Stimulated activated CD8-positive, alpha-beta memory T cell treated with anti-CD3 and anti-CD28 coated beads, Interleukin-2, amount 100 ng/mL, for 48 hours (primary cell): Measurements from ENCODE around the gene METAP1D.

Source experiments
- DNase-seq, 2 donors: peaks; one replicate each; pipeline ENCODE4 v3.0.0-alpha.2; 2020; ENCODE audit warnings: low read depth in 2 of 2

Gene METAP1D

GRCh38 chr2:172080641-172081220 is 81.0 kb downstream of the METAP1D start:
- DNase-seq: no peak

- DNase-seq: no peak
Observed at GRCh38 chr2:172081221-172082022, 81.7 kb downstream of the METAP1D start.

- DNase-seq: no peak
Observed at GRCh38 chr2:172082105-172082943, 82.6 kb downstream of the METAP1D start.

- no peak for DNase-seq
Observed at GRCh38 chr2:172082944-172083627, 83.3 kb downstream of the METAP1D start.

- no peak for DNase-seq
Observed at GRCh38 chr2:172083628-172084394, 84.1 kb downstream of the METAP1D start.

- DNase-seq: no peak
Observed at GRCh38 chr2:172084395-172084644, 84.6 kb downstream of the METAP1D start.

- DNase-seq: no peak
Observed at GRCh38 chr2:172084645-172085459, 85.1 kb downstream of the METAP1D start.

GRCh38 chr2:172085460-172086159 is 85.9 kb downstream of the METAP1D start, which contains the start of gene DLX1:
Gene DLX1 (plus strand): TSS chr2:172085507. CDS start chr2:172085678, 171 bp downstream.
- no peak for DNase-seq

- no peak for DNase-seq
Observed at GRCh38 chr2:172086241-172087206, 86.8 kb downstream of the METAP1D start.

GRCh38 chr2:172087207-172087779 is 87.5 kb downstream of the METAP1D start:
- DNase-seq: no peak

GRCh38 chr2:172087780-172088244 is 88.1 kb downstream of the METAP1D start:
- DNase-seq: no peak

- no peak for DNase-seq
Observed at GRCh38 chr2:172088245-172089004, 88.7 kb downstream of the METAP1D start.

GRCh38 chr2:172089005-172089504 is 89.3 kb downstream of the METAP1D start:
- DNase-seq: no peak

- no peak for DNase-seq
Observed at GRCh38 chr2:172089633-172090032, 89.9 kb downstream of the METAP1D start.

GRCh38 chr2:172090044-172090961 is 90.5 kb downstream of the METAP1D start:
- no peak for DNase-seq

- DNase-seq: no peak
Observed at GRCh38 chr2:172091000-172091641, 91.4 kb downstream of the METAP1D start.
